HG03565 (cell line): ENCODE results near the gene AGBL4.
A peak's percentile ranks its signal among the peaks of the same experiment; 100 is the strongest.

Experiments used
- ATAC-seq: cut with Tn5 transposase; IDR thresholded peaks from one replicate; pipeline ENCODE4 v1.9.1; 2021; ENCODE audit warnings: mild to moderate bottlenecking, moderate library complexity; ENCODE audit not compliant: unreplicated experiment

The AGBL4 gene

GRCh38 chr1:49199564-49199963 lies 824.2 kb downstream of the AGBL4 start:
- no peak for ATAC-seq

- no peak for ATAC-seq
These were observed 826.7 kb downstream of the AGBL4 start for GRCh38 chr1:49197081-49197480.

GRCh38 chr1:49190138-49190537 lies 833.6 kb downstream of the AGBL4 start:
- no peak for ATAC-seq

- ATAC-seq: no peak
These were observed 836.7 kb downstream of the AGBL4 start for GRCh38 chr1:49187056-49187455.

- ATAC-seq: no peak
These were observed 838.2 kb downstream of the AGBL4 start for GRCh38 chr1:49185450-49185980.

GRCh38 chr1:49183489-49183888 lies 840.3 kb downstream of the AGBL4 start:
- no peak for ATAC-seq

GRCh38 chr1:49181033-49181432 lies 842.7 kb downstream of the AGBL4 start:
- ATAC-seq: no peak

GRCh38 chr1:49171941-49172593 lies 851.7 kb downstream of the AGBL4 start:
- ATAC-seq: no peak

- no peak for ATAC-seq
These were observed 857.7 kb downstream of the AGBL4 start for GRCh38 chr1:49166031-49166430.

GRCh38 chr1:49163031-49163430 lies 860.7 kb downstream of the AGBL4 start:
- no peak for ATAC-seq

GRCh38 chr1:49160677-49161076 lies 863.1 kb downstream of the AGBL4 start:
- no peak for ATAC-seq

- no peak for ATAC-seq
These were observed 887.0 kb downstream of the AGBL4 start for GRCh38 chr1:49136738-49137251.

GRCh38 chr1:49125746-49126145 lies 898.0 kb downstream of the AGBL4 start:
- ATAC-seq: no peak

- no peak for ATAC-seq
These were observed 911.8 kb downstream of the AGBL4 start for GRCh38 chr1:49111931-49112330.

GRCh38 chr1:49106445-49106844 lies 917.3 kb downstream of the AGBL4 start:
- ATAC-seq: no peak

GRCh38 chr1:49104575-49104974 lies 919.2 kb downstream of the AGBL4 start:
- ATAC-seq: no peak

- peak; percentile 92 for ATAC-seq
These were observed 921.0 kb downstream of the AGBL4 start for GRCh38 chr1:49102752-49103151.

GRCh38 chr1:49098866-49099265 lies 924.9 kb downstream of the AGBL4 start:
- ATAC-seq: no peak

- ATAC-seq: no peak
These were observed 937.4 kb downstream of the AGBL4 start for GRCh38 chr1:49086327-49086726.

- no peak for ATAC-seq
These were observed 938.7 kb downstream of the AGBL4 start for GRCh38 chr1:49085079-49085478.

GRCh38 chr1:49060766-49061165 lies 963.0 kb downstream of the AGBL4 start:
- ATAC-seq: no peak

GRCh38 chr1:49059087-49059486 lies 964.7 kb downstream of the AGBL4 start:
- ATAC-seq: no peak

- no peak for ATAC-seq
These were observed 971.7 kb downstream of the AGBL4 start for GRCh38 chr1:49052102-49052501.
